HepG2 (cell line): ENCODE results near the gene CHTF8. TPM values are rescaled to one million over a fixed set of nuclear protein-coding genes. Genes with fewer than 3 reads are reported as not detected.

ENCODE experiments used
- ATAC-seq: fragments of 200-7000 bp; cut with Tn5 transposase; 3 replicates; pipeline ENCODE4 v1.9.1; 2020; ENCODE audit warnings: mild to moderate bottlenecking, moderate library complexity
- BruUV-seq: library from RNA; stranded (reverse); fragments of 400-500 nt; replicated peaks from 2 replicates; lab custom pipeline; 2021; lab: Mats Ljungman, UMichigan
- CTCF ChIA-PET: fragments of 300-600 bp; formaldehyde crosslinking; extraction: SDS; loops from one replicate; lab custom pipeline; 2021; ENCODE audit warnings: low total read pairs, inconsistent platforms, low intra/inter-chr PET ratio; lab: Yijun Ruan, JAX
- POLR2A ChIA-PET: fragments of 350-600 bp; sonication (Branson Sonifier 250); formaldehyde crosslinking; loops from one replicate; lab custom pipeline; 2020; ENCODE audit warnings: antibody characterized with exemption, inconsistent platforms; lab: Yijun Ruan, JAX
- DNase-seq: peaks from one replicate; pipeline ENCODE4 v3.0.0-alpha.2; 2015; ENCODE audit warnings: low spot score
- FAIRE-seq: peaks from 3 replicates; lab custom pipeline; 2011; peaks lifted over from hg19 to GRCh38; lab: Jason Lieb, UNC
- H2AFZ ChIP-seq: one replicate; pipeline ENCODE4 v1.6.1; 2011; ENCODE audit warnings: low read length, inconsistent platforms
- H3K27ac ChIP-seq: fragments of 300-600 bp; 3 replicates; pipeline ENCODE4 v1.8.0; 2011; ENCODE audit warnings: mixed run types, mild to moderate bottlenecking, mixed read lengths, low read length, inconsistent platforms; ENCODE audit not compliant: insufficient read depth; ENCODE audit errors: extremely low read length
- H3K27me3 ChIP-seq, 2 experiments: fragments of 200-600 bp in 1 of 2; 2 replicates in 1 of 2; 3 replicates in 1 of 2; pipeline versions ENCODE4 v1.6.0 to v1.8.0; 2011; ENCODE audit warnings: low read length in 2 of 2, mild to moderate bottlenecking in 2 of 2, moderate library complexity in 2 of 2, inconsistent platforms in 1 of 2; ENCODE audit not compliant: insufficient read depth in 2 of 2, control insufficient read depth in 1 of 2
- H3K36me3 ChIP-seq, 2 experiments: fragments of 200-600 bp in 1 of 2; replicated peaks in 1 of 2; 2 replicates in 1 of 2; 3 replicates in 1 of 2; pipeline versions ENCODE4 v1.5.1 to v1.8.0; 2011; ENCODE audit warnings: low read length in 2 of 2, inconsistent platforms in 1 of 2; ENCODE audit not compliant: insufficient read depth in 2 of 2, control insufficient read depth in 1 of 2
- H3K4me1 ChIP-seq: 2 replicates; pipeline ENCODE4 v1.5.1; 2012; ENCODE audit warnings: low read length, inconsistent platforms; ENCODE audit not compliant: insufficient read depth
- H3K4me2 ChIP-seq: 2 replicates; pipeline ENCODE4 v1.6.0; 2011; ENCODE audit warnings: low read depth, low read length, inconsistent platforms
- H3K4me3 ChIP-seq, 3 experiments: fragments of 200-600 bp in 1 of 3; sonication (generic), shearing (Covaris generic) in 1 of 3; replicated peaks in 1 of 3; 2 replicates each; pipeline ENCODE4 v1.5.1; 2011 to 2016; ENCODE audit warnings: low read length in 3 of 3, inconsistent platforms in 2 of 3, low read depth in 2 of 3, mild to moderate bottlenecking in 2 of 3, control low read depth in 1 of 3, mixed read lengths in 1 of 3; ENCODE audit not compliant: insufficient read depth in 1 of 3
- H3K79me2 ChIP-seq: one replicate; pipeline ENCODE4 v1.6.1; 2011; ENCODE audit warnings: low read length, inconsistent platforms; ENCODE audit not compliant: insufficient read depth
- H3K9ac ChIP-seq: 2 replicates; pipeline ENCODE4 v1.6.0; 2011; ENCODE audit warnings: mild to moderate bottlenecking, low read depth, low read length, inconsistent platforms; ENCODE audit not compliant: insufficient read depth
- H3K9me3 ChIP-seq: 2 replicates; pipeline ENCODE4 v1.5.1; 2012; ENCODE audit warnings: mild to moderate bottlenecking, low read length
- H4K20me1 ChIP-seq: 2 replicates; pipeline ENCODE4 v1.6.0; 2011; ENCODE audit warnings: inconsistent platforms, mild to moderate bottlenecking, low read length, moderate library complexity; ENCODE audit not compliant: insufficient read depth
- CREM ChIP-seq, 2 experiments: sonication (generic) in 1 of 2; formaldehyde crosslinking in 1 of 2; IDR thresholded peaks; 2 replicates each; pipeline versions ENCODE4 v1.4.0 to v1.6.1; 2016 to 2020; ENCODE audit warnings: antibody characterized with exemption in 1 of 2, mild to moderate bottlenecking in 1 of 2, missing genetic modification reagents in 1 of 2
- EP300 ChIP-seq, 3 experiments: sonication (generic) in 1 of 3; formaldehyde crosslinking in 1 of 3; IDR thresholded peaks; 2 replicates each; pipeline versions ENCODE4 v1.5.1 to v1.6.1; 2011 to 2020; ENCODE audit warnings: low read depth in 2 of 3, low read length in 2 of 3, borderline replicate concordance in 1 of 3, improper control_type of control experiment in 1 of 3, mild to moderate bottlenecking in 1 of 3, missing genetic modification reagents in 1 of 3, moderate library complexity in 1 of 3
- POLR2A ChIP-seq, 2 experiments: IDR thresholded peaks; 2 replicates each; pipeline ENCODE4 v1.6.1; 2011; ENCODE audit warnings: low read depth in 2 of 2, low read length in 2 of 2, mild to moderate bottlenecking in 1 of 2, moderate library complexity in 1 of 2; ENCODE audit not compliant: insufficient read depth in 1 of 2
- RARG ChIP-seq: sonication (generic); formaldehyde crosslinking; IDR thresholded peaks from 2 replicates; pipeline ENCODE4 v1.4.0; 2020; ENCODE audit warnings: low read depth, mild to moderate bottlenecking, missing genetic modification reagents
- RBAK ChIP-seq: sonication (generic); formaldehyde crosslinking; IDR thresholded peaks from 2 replicates; pipeline ENCODE4 v1.5.1; 2020; ENCODE audit warnings: mild to moderate bottlenecking, missing genetic modification reagents
- RBFOX2 ChIP-seq: fragments of 200-400 bp; formaldehyde crosslinking; IDR thresholded peaks from 2 replicates; pipeline ENCODE4 v1.6.1; 2017; ENCODE audit warnings: low read depth, mild to moderate bottlenecking, low read length
- TBP ChIP-seq: sonication (generic); formaldehyde crosslinking; IDR thresholded peaks from 2 replicates; pipeline ENCODE4 v1.5.0; 2020; ENCODE audit warnings: missing genetic modification reagents
- TMF1 ChIP-seq: sonication (generic); formaldehyde crosslinking; IDR thresholded peaks from 2 replicates; pipeline ENCODE4 v1.8.1; 2022; ENCODE audit warnings: low read depth, missing genetic modification reagents
- ZNF3 ChIP-seq: IDR thresholded peaks from 2 replicates; pipeline ENCODE4 v1.7.0; 2017; ENCODE audit warnings: inconsistent platforms
- ZNF337 ChIP-seq: sonication (generic); formaldehyde crosslinking; IDR thresholded peaks from 2 replicates; pipeline ENCODE4 v1.5.1; 2020; ENCODE audit warnings: missing genetic modification reagents, low read depth, mild to moderate bottlenecking, borderline replicate concordance
- ZNF382 ChIP-seq: sonication (generic); formaldehyde crosslinking; IDR thresholded peaks from 2 replicates; pipeline ENCODE4 v1.5.0; 2020; ENCODE audit warnings: missing genetic modification reagents, mild to moderate bottlenecking, borderline replicate concordance
- ZNF615 ChIP-seq: sonication (generic); formaldehyde crosslinking; IDR thresholded peaks from 2 replicates; pipeline ENCODE4 v1.5.0; 2020; ENCODE audit warnings: mild to moderate bottlenecking, missing genetic modification reagents, borderline replicate concordance
- WGBS: methylation state at CpG from one replicate; pipeline ENCODE4 v1.1.6; 2017; ENCODE audit warnings: low lambda C conversion rate; 5-methylcytosine and 5-hydroxymethylcytosine counted together
- in situ Hi-C: cut with HindIII; loops from 2 replicates; pipeline ENCODE4 v1.10.0; 2017; ENCODE audit warnings: low pct_unique_long_range_greater_than_20kb; ENCODE audit not compliant: extremely low pct_ligation_motif_present
- intact Hi-C: fragments of 100-400 bp; cut with micrococcal nuclease; formaldehyde crosslinking; loops from one replicate; pipeline ENCODE4 v1.10.0; 2022; ENCODE audit not compliant: unreplicated experiment
- polyA plus RNA-seq, 8 experiments: library from polyadenylated mRNA; depleted of rRNA in 3 of 8; stranded (reverse) in 7 of 8; unstranded in 1 of 8; fragments of >200 nt; fragmentation: Illumina TruSeq in 4 of 8; extraction: Trizol in 4 of 8; gene quantifications; 2 replicates each; pipeline versions ENCODE4 v1.2.1 to v1.2.3, GENCODE V29; 2011 to 2016; ENCODE audit warnings: low read depth in 4 of 8, missing spikeins in 1 of 8, mixed read lengths in 1 of 8; ENCODE audit not compliant: insufficient read depth in 1 of 8
- total RNA-seq, 5 experiments: library from RNA; depleted of rRNA; stranded (reverse); fragments of >200 nt; fragmentation: Illumina TruSeq; extraction: Trizol; gene quantifications; 2 replicates each; pipeline ENCODE4 v1.2.3, GENCODE V29; 2016; ENCODE audit warnings: low read depth in 1 of 5
- TF ChIP-seq, protein P1 (sequence below): IDR thresholded peaks from 2 replicates; pipeline ENCODE4 v1.6.1; 2016; ENCODE audit warnings: low read depth, borderline replicate concordance
- TF ChIP-seq, protein P2 (sequence below): IDR thresholded peaks from 2 replicates; pipeline ENCODE4 v1.6.1; 2016; ENCODE audit warnings: mild to moderate bottlenecking

The CHTF8 gene
- total and polyA plus RNA-seq, 2 of the 13 experiments (the other 11 are each of a cell fraction or from before 2014, with no cell fraction given), result 37.2 to 67.5 TPM

DNA sequence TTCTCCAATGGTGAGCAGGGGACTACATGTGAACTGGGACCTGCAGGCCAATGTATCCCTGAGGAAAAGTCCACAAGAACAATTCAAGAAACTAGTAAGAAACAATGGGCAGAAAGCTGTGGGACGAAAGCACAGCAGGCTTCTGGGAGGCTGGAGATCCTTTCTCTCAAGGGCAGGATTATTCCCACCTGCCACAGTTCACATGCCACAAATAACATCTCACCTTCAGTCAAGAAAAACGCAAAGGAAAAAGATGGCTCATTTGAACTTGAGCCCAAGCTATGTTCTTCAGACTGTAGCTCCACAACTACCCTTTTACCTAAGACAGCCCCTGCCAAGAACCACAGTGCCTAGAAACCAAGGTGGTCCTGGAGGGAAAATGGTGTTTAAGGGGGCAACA is 13.9 kb downstream of the CHTF8 start:
- TSS peak; percentile 42 for BruUV-seq
- in situ Hi-C loops, result loop anchor here (25.0 kb wide), 1 partner anchor 406 kb away; no protein-coding TSS in a partner anchor
- Histone ChIP-seq H2AFZ (no peak overlapping the region), H3K79me2 (no peaks in the 10 kb centered on the region), H3K27ac (no peak overlapping the region), H3K9ac (no peak overlapping the region), H3K4me2 (no peak overlapping the region)
- WGBS, result 100% methylated on average over 2 of the region's 2 CpGs
- no peak for FAIRE-seq
- ChIA-PET POLR2A (interaction anchor here (1.1 kb wide), 2 partner anchors 13 to 81 kb away, joined by 3 read pairs; partner anchors contain the start of gene HAS3), CTCF (no interaction called here)
- no peak for ATAC-seq
- no peak for TF ChIP-seq TBP (CRISPR knock-in tag)
- TF ChIP-seq POLR2A (IDR thresholded peaks at IDR 0.05; ENCODE audit: insufficient read depth in 1 of 2, low read depth in 2 of 2, low read length in 2 of 2), result no peak
- no peak for TF ChIP-seq RBFOX2
- TF ChIP-seq, protein P1, sequence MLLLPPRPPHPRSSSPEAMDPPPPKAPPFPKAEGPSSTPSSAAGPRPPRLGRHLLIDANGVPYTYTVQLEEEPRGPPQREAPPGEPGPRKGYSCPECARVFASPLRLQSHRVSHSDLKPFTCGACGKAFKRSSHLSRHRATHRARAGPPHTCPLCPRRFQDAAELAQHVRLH (CRISPR knock-in tag), result no peak
- TF ChIP-seq, protein P2, sequence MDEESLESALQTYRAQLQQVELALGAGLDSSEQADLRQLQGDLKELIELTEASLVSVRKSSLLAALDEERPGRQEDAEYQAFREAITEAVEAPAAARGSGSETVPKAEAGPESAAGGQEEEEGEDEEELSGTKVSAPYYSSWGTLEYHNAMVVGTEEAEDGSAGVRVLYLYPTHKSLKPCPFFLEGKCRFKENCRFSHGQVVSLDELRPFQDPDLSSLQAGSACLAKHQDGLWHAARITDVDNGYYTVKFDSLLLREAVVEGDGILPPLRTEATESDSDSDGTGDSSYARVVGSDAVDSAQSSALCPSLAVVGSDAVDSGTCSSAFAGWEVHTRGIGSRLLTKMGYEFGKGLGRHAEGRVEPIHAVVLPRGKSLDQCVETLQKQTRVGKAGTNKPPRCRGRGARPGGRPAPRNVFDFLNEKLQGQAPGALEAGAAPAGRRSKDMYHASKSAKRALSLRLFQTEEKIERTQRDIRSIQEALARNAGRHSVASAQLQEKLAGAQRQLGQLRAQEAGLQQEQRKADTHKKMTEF (CRISPR knock-in tag), result no peak
- TF ChIP-seq, all 625 proteins: peak for 0
- no peak for DNase-seq
- no peaks in the 10 kb centered on the region for H3K9me3 ChIP-seq
- H3K36me3 ChIP-seq, result peaks cover 19 to 43% of the 10 kb centered on the region in 2 experiments
- no peak overlapping the region for H3K4me3 ChIP-seq
- peaks cover 14% of the 10 kb centered on the region for H3K4me1 ChIP-seq
- intact Hi-C loops, result no loop called here
- H3K27me3 ChIP-seq, result no peaks in the 10 kb centered on the region
- H4K20me1 ChIP-seq, result no peaks in the 10 kb centered on the region

DNA sequence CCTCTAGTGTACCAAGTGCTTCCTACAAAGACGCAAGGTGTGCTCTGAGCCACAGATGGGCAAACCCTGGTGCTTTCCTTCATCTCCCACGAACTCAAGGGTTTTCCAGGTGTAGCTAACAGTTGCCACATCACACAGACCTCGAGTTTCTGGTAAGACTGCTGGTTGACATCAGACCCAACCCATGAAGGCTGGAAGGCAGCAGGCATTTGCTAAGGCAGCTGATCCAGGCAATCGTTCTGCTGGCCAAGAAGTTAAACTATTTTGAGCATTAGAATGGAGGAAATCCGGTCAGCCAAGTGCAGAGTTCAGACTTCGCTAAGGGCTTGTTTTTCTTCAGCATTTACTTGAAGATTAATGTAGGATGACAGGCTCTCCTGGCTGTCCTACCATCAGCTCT is 15.5 kb downstream of the CHTF8 start:
- WGBS, result 89% methylated on average over 6 of the region's 6 CpGs
- intact Hi-C loops (no loop called here), in situ Hi-C loops (loop anchor here (25.0 kb wide), 1 partner anchor 405 kb away; no protein-coding TSS in a partner anchor)
- no peak for TF ChIP-seq RARG
- TF ChIP-seq CREM (IDR thresholded peaks at IDR 0.05), result no peak
- TF ChIP-seq CREM (CRISPR knock-in tag; IDR thresholded peaks at IDR 0.05), result no peak
- no peak for TF ChIP-seq RBAK (CRISPR knock-in tag)
- no peak for TF ChIP-seq ZNF3
- TF ChIP-seq EP300 (IDR thresholded peaks at IDR 0.05; ENCODE audit: low read depth in 2 of 2, low read length in 2 of 2), result no peak
- TF ChIP-seq EP300 (CRISPR knock-in tag; IDR thresholded peaks at IDR 0.05; ENCODE audit: borderline replicate concordance), result no peak
- no peak for TF ChIP-seq ZNF337 (CRISPR knock-in tag)
- no peak for TF ChIP-seq ZNF615 (CRISPR knock-in tag)
- TF ChIP-seq ZNF382, result no peak
- TF ChIP-seq TMF1 (CRISPR knock-in tag), result no peak
- ChIA-PET CTCF (no interaction called here), POLR2A (no interaction called here)
- Histone ChIP-seq H3K36me3 (peaks cover 19 to 43% of the 10 kb centered on the region in 2 experiments), H3K4me1 (0 out of 2 replicates have a peak, but pooled peaks cover 5% of the 10 kb centered on the region), H3K4me3 (no peak overlapping the region), H3K9me3 (no peaks in the 10 kb centered on the region), H3K4me2 (no peak overlapping the region), H3K9ac (no peak overlapping the region), H3K27ac (no peak overlapping the region), H2AFZ (no peak overlapping the region), H3K79me2 (no peaks in the 10 kb centered on the region), H4K20me1 (no peaks in the 10 kb centered on the region), H3K27me3 (no peaks in the 10 kb centered on the region)
- ATAC-seq (no peak), DNase-seq (no peak), FAIRE-seq (no peak)
- no TSS peak for BruUV-seq
